Endothelial cell of umbilical vein (primary cell): ENCODE data around the gene SAMMSON. TPM values are rescaled to one million over a fixed set of nuclear protein-coding genes. Genes with fewer than 3 reads are reported as not detected.

Source experiments
- BruUV-seq: library from RNA; stranded (reverse); fragments of 400-500 nt; replicated peaks from 2 replicates; lab custom pipeline; 2021; lab: Mats Ljungman, UMichigan
- CTCF ChIA-PET: fragments of 300-600, 350-600 bp; sonication (Branson Sonifier 250); formaldehyde crosslinking; loops from one replicate; lab custom pipeline; 2021; ENCODE audit warnings: antibody characterized with exemption, inconsistent platforms; lab: Charles Lee
- POLR2A ChIA-PET: fragments of 300-600, 350-600 bp; sonication (Branson Sonifier 250); formaldehyde crosslinking; loops from one replicate; lab custom pipeline; 2021; ENCODE audit warnings: antibody characterized with exemption, inconsistent platforms; lab: Charles Lee
- DNase-seq: peaks from one replicate; pipeline ENCODE4 v3.0.0-alpha.2; 2011; ENCODE audit warnings: low read depth, low spot score
- FAIRE-seq: peaks from 2 replicates; lab custom pipeline; 2011; peaks lifted over from hg19 to GRCh38; lab: Jason Lieb, UNC
- H2AFZ ChIP-seq: 2 replicates; pipeline ENCODE4 v1.6.0; 2012; ENCODE audit warnings: low read depth, low read length, control low read depth, inconsistent platforms
- H3K27ac ChIP-seq: 2 replicates; pipeline ENCODE4 v1.5.1; 2011; ENCODE audit warnings: low read depth, mild to moderate bottlenecking, control low read depth, low read length, moderate library complexity; ENCODE audit not compliant: insufficient read depth
- H3K27me3 ChIP-seq, 2 experiments: 2 replicates each; pipeline versions ENCODE4 v1.6.0 to v1.6.1; 2011; ENCODE audit warnings: low read length in 2 of 2, mixed read lengths in 1 of 2; ENCODE audit not compliant: control insufficient read depth in 2 of 2, insufficient read depth in 2 of 2
- H3K36me3 ChIP-seq, 2 experiments: 2 replicates in 1 of 2; 3 replicates in 1 of 2; pipeline ENCODE4 v1.5.1; 2011; ENCODE audit warnings: low read length in 2 of 2, mild to moderate bottlenecking in 1 of 2, moderate library complexity in 1 of 2; ENCODE audit not compliant: control insufficient read depth in 2 of 2, insufficient read depth in 2 of 2; ENCODE audit errors: extremely low read depth in 1 of 2
- H3K4me1 ChIP-seq: 3 replicates; pipeline ENCODE4 v1.5.1; 2011; ENCODE audit warnings: mild to moderate bottlenecking, low read length; ENCODE audit not compliant: control insufficient read depth, insufficient read depth; ENCODE audit errors: extremely low read depth
- H3K4me2 ChIP-seq: 2 replicates; pipeline ENCODE4 v1.6.1; 2011; ENCODE audit warnings: low read length, control low read depth, mixed read lengths; ENCODE audit not compliant: insufficient read depth
- H3K4me3 ChIP-seq, 3 experiments: fragments of 200-600 bp in 1 of 3; sonication (generic), shearing (Covaris generic) in 1 of 3; replicated peaks in 1 of 3; 2 replicates each; pipeline ENCODE4 v1.5.1; 2011 to 2016; ENCODE audit warnings: control low read depth in 3 of 3, low read length in 3 of 3, mild to moderate bottlenecking in 2 of 3, inconsistent platforms in 1 of 3, low read depth in 1 of 3, moderate library complexity in 1 of 3; ENCODE audit not compliant: insufficient read depth in 1 of 3
- H3K79me2 ChIP-seq: 2 replicates; pipeline ENCODE4 v1.6.0; 2012; ENCODE audit warnings: low read length, inconsistent platforms; ENCODE audit not compliant: control insufficient read depth, insufficient read depth
- H3K9ac ChIP-seq: replicated peaks from 2 replicates; pipeline ENCODE3; 2011; ENCODE audit warnings: low read length, control low read depth; ENCODE audit not compliant: insufficient read depth; ENCODE audit errors: extremely low read depth
- H3K9me1 ChIP-seq: replicated peaks from 3 replicates; pipeline ENCODE4 v1.6.0; 2011; ENCODE audit warnings: mild to moderate bottlenecking, low read length; ENCODE audit not compliant: control insufficient read depth, insufficient read depth; ENCODE audit errors: extremely low read depth
- H3K9me3 ChIP-seq: replicated peaks from 2 replicates; pipeline ENCODE4 v1.5.1; 2012; ENCODE audit warnings: low read length, inconsistent platforms; ENCODE audit not compliant: control insufficient read depth, insufficient read depth
- H4K20me1 ChIP-seq: replicated peaks from 2 replicates; pipeline ENCODE3; 2011; ENCODE audit warnings: mild to moderate bottlenecking, low read length; ENCODE audit not compliant: control insufficient read depth, insufficient read depth; ENCODE audit errors: extremely low read depth
- CTCF ChIP-seq, 2 donors: IDR thresholded peaks; 1 replicate in 1 of 2; 2 replicates in 1 of 2; pipeline ENCODE4 v1.5.1; 2011; ENCODE audit warnings: low read length in 2 of 2, mild to moderate bottlenecking in 2 of 2, moderate library complexity in 2 of 2, control low read depth in 1 of 2, inconsistent platforms in 1 of 2, low read depth in 1 of 2; ENCODE audit not compliant: insufficient read depth in 1 of 2; ENCODE audit errors: extremely low read depth in 1 of 2
- EZH2 ChIP-seq: IDR thresholded peaks from 2 replicates; pipeline ENCODE4 v1.6.1; 2012; ENCODE audit warnings: borderline replicate concordance, low read depth, mild to moderate bottlenecking, moderate library complexity, low read length, inconsistent platforms; ENCODE audit not compliant: severe bottlenecking
- FOS ChIP-seq: IDR thresholded peaks from 2 replicates; pipeline ENCODE4 v1.6.1; 2011; ENCODE audit warnings: mild to moderate bottlenecking, low read length, moderate library complexity, borderline replicate concordance; ENCODE audit not compliant: insufficient read depth
- GATA2 ChIP-seq: IDR thresholded peaks from 2 replicates; pipeline ENCODE4 v1.7.0; 2011; ENCODE audit warnings: low read depth, mild to moderate bottlenecking, moderate library complexity, mixed read lengths, low read length; ENCODE audit not compliant: insufficient read length, insufficient read depth
- JUN ChIP-seq: IDR thresholded peaks from 2 replicates; pipeline ENCODE4 v1.6.1; 2011; ENCODE audit warnings: borderline replicate concordance, low read depth; ENCODE audit not compliant: insufficient read length, insufficient read depth
- MYC ChIP-seq: IDR thresholded peaks from one replicate; pipeline ENCODE4 v1.6.1; 2011; ENCODE audit warnings: mild to moderate bottlenecking, low read depth, low read length
- POLR2A ChIP-seq: IDR thresholded peaks from 2 replicates; pipeline ENCODE4 v1.6.1; 2012; ENCODE audit warnings: low read depth, mild to moderate bottlenecking, control low read depth, low read length
- POLR2AphosphoS5 ChIP-seq: IDR thresholded peaks from 2 replicates; pipeline ENCODE4 v1.6.1; 2012; ENCODE audit warnings: low read depth, mild to moderate bottlenecking, control low read depth, low read length, moderate library complexity; ENCODE audit not compliant: insufficient read depth
- dilution Hi-C: fragments of 300-500 bp; cut with MboI; formaldehyde crosslinking; loops from one replicate; pipeline ENCODE4 v1.15.0; 2019; ENCODE audit warnings: low sequenced_read_pairs; ENCODE audit not compliant: extremely low pct_ligation_motif_present
- intact Hi-C: fragments of 100-400 bp; cut with micrococcal nuclease; formaldehyde crosslinking; loops from one replicate; pipeline ENCODE4 v1.10.0; 2022
- polyA plus RNA-seq, 4 experiments: library from polyadenylated mRNA; depleted of rRNA in 3 of 4; stranded (reverse) in 3 of 4; unstranded in 1 of 4; fragments of >200 nt; gene quantifications; 2 replicates each; pipeline versions ENCODE4 v1.2.1 to v1.2.3, GENCODE V29; 2011 to 2012; ENCODE audit warnings: missing spikeins in 1 of 4
- total RNA-seq: library from RNA; stranded (reverse); gene quantifications from 2 replicates; pipeline ENCODE4 v1.2.3, GENCODE V29; 2021
- TF ChIP-seq, protein P1 (sequence below): IDR thresholded peaks from 2 replicates; pipeline ENCODE4 v1.6.1; 2011; ENCODE audit not compliant: insufficient read depth, insufficient read length

SAMMSON gene
- total and polyA plus RNA-seq, 2 donors (not counting 3 experiments of a cell fraction or from before 2014, with no cell fraction given): not detected

- DNase-seq: no peak
- Histone ChIP-seq H2AFZ (no peak overlapping the region), H3K4me1 (no peaks in the 10 kb centered on the region), H3K27ac (no peak overlapping the region), H3K9me3 (no peaks in the 10 kb centered on the region), H3K9me1 (no peaks in the 10 kb centered on the region), H3K9ac (no peak overlapping the region), H3K79me2 (no peaks in the 10 kb centered on the region), H3K27me3 (no peaks in the 10 kb centered on the region), H3K4me3 (no peak overlapping the region), H3K36me3 (no peaks in the 10 kb centered on the region), H4K20me1 (no peaks in the 10 kb centered on the region), H3K4me2 (no peak overlapping the region)
- no TSS peak for BruUV-seq
- intact Hi-C loops (no loop called here), dilution Hi-C loops (no loop called here)
- FAIRE-seq: no peak
- TF ChIP-seq MYC: no peak
- TF ChIP-seq POLR2A: no peak
- no peak for TF ChIP-seq POLR2AphosphoS5
- TF ChIP-seq CTCF (IDR thresholded peaks at IDR 0.05; ENCODE audit: extremely low read depth in 1 of 2, insufficient read depth in 1 of 2, low read depth in 1 of 2, low read length in 2 of 2): no peak
- no peak for TF ChIP-seq JUN
- no peak for TF ChIP-seq EZH2
- no peak for TF ChIP-seq GATA2
- TF ChIP-seq FOS: no peak
- TF ChIP-seq, protein P1, sequence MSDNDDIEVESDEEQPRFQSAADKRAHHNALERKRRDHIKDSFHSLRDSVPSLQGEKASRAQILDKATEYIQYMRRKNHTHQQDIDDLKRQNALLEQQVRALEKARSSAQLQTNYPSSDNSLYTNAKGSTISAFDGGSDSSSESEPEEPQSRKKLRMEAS: no peak
- ChIA-PET POLR2A (no interaction called here), CTCF (no interaction called here)
Observed at GRCh38 chr3:70003119-70003518, 3.6 kb downstream of the SAMMSON start.
